Stimulated activated CD8-positive, alpha-beta memory T cell treated with anti-CD3 and anti-CD28 coated beads, Interleukin-12 subunit alpha, Interleukin-12 subunit beta, amount 100 ng/mL, for 24 hours (primary cell): Measurements from ENCODE around the gene CD37.
"Not testable (repeated sequence)": the region's sequence is repeated elsewhere in the genome, so short reads cannot be mapped to it uniquely, and the experiment has no call there.

ENCODE experiments used
- DNase-seq: peaks from one replicate; pipeline ENCODE4 v3.0.0-alpha.2; 2020; ENCODE audit errors: extremely low read depth

Gene CD37, protein sequence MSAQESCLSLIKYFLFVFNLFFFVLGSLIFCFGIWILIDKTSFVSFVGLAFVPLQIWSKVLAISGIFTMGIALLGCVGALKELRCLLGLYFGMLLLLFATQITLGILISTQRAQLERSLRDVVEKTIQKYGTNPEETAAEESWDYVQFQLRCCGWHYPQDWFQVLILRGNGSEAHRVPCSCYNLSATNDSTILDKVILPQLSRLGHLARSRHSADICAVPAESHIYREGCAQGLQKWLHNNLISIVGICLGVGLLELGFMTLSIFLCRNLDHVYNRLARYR

DNA sequence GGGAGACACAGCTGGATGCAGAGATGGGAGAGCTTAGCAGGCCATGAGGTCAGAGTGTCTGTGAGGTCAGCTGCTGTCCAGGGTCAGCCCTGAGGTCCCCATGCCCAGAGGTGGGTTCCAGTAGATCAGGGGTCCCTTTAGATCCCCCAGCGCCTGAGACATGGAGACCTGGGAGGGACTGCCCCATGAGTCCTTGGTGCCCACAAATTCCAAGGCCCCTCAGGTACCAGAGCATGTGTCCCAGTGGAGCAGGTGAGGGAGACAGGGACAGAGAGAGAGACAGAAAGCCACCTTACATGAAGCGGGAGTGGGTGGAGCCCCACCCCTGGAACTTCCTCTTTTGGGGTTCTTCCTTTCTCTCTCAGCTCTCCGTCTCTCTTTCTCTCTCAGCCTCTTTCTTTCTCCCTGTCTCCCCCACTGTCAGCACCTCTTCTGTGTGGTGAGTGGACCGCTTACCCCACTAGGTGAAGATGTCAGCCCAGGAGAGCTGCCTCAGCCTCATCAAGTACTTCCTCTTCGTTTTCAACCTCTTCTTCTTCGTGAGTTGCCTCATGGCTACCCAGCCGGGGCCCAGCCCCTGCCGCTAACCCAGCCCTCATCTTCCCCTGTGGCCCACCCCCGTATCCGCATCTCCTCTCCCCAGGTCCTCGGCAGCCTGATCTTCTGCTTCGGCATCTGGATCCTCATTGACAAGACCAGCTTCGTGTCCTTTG lies at the start of gene CD37:
Gene CD37, plus strand, starts transcription at position 336 of the 713 bp plus-strand sequence. Its CDS starts 135 bp downstream, at position 471.
- DNase-seq, result no peak

DNA sequence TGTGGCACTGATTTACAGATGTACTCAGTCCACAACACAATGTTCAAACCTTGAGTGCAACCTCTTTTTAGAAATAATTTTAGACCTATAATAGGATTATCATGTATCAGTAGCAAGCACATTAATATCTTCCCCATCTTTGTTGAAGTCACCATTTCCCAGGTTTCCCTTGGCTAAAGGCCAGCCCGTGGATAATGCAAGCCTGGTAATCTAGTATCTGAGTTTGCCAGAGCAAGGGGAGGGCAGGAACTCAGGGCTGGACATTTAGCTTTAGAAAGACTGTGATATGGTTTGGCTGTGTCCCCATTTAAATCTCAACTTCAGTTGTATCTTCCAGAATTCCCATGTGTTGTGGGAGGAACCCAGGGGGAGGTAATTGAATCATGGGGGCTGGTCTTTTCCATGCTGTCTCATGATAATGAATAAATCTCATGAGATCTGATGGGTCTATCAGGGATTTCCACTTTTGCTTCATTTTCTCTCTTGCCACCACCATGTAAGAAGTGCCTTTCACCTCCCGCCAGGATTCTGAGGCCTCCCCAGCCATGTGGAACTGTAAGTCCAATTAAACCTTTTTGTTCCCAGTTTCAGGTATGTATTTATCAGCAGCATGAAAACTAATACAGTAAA lies 48.0 kb upstream of the CD37 start:
- no peak for DNase-seq

DNA sequence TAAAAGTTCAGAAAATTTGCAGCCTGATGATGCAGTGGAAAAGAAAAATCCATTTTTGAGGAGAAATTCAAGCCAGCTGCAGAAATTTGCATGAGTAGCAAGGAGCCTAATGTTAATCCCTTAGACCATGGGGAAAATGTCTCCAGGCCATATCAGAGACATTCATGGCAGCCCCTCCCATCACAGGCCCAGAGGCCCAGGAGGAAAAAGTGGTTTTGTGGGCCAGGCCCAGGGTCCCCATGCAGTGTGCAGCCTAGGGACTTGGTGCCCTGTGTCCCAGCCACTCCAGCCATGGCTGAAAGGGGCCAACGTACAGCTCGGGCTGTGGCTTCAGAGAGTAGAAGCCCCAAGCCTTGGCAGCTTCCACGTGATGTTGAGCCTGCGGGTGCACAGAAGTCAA lies 47.0 kb upstream of the CD37 start:
- not testable (repeated sequence) for DNase-seq

- DNase-seq, result not testable (repeated sequence)
Measured at GRCh38 chr19:49289286-49289685, 45.9 kb upstream of the CD37 start.

DNA sequence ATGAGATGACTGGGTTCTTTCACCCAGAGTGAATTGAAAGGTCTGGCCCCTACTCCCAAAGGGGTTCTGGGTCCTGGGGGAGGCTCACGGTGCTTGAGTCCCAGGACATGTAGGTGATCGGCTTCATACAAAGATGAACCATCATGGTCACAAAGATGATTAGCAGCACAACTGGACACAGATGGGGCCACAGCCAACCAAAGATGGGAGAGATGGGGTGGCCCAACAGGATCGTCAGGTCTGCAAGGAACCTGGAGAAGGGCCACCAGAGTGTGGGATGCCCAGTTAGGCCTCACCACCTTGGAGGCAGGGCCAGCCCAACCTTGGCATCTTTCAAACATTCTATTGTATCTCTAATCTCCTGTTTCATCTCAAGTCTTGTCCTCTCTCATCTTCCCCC lies 44.7 kb upstream of the CD37 start:
- DNase-seq, result no peak

DNA sequence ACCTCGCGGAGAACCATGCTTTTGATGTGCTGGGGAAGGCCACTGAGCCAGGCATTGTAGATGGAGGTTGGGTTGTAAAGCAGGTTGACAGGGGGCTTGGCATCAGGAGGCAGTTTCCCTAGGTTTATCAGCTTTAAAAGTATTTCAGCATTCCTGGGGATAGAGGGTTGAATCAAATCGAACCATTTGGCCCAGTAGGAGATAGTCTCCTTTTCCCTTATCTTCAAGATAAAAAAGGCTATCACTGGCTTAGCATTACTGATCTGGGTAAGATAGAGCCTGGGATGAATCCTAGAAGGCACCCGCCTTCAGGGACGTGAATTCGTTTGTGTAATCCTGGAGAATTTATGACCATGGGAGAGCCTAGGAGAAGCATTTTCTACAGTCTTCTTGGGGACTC lies 40.8 kb upstream of the CD37 start:
- DNase-seq, result no peak

DNA sequence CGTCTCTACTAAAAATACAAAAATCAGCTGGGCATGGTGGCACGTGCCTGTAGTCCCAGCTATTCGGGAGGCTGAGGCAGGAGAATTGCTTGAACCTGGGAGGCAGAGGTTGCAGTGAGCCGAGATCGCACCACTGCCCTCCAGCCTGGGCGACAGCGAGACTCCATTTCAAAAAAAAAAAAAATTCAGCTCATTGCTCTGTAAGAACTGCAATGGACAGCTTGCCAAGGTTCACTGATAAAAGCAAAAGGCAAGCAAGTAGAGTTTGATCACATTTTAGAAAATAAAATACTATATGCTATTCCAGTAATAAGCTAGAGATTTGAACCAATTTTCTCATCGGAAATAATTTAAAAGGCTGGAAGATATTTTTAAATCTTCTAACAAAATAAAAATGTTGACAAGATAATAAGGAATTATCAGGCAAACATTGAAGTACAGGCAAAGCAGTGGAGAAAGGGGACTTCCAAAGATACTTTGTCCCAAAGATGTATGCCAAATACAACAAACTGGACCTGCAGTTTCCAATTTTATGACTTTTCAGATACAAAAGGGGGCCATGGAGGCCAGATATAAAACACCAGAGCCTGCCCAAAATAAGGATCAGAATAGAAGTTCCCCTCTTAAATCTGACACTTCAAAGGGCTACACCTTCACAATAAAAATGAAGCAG lies 39.9 kb upstream of the CD37 start:
- DNase-seq, result no peak

GRCh38 chr19:49297403-49297802 lies 37.8 kb upstream of the CD37 start:
- DNase-seq, result no peak

- not testable (repeated sequence) for DNase-seq
Measured at GRCh38 chr19:49298653-49299052, 36.6 kb upstream of the CD37 start.

GRCh38 chr19:49301165-49301865 lies 33.9 kb upstream of the CD37 start:
- peak; percentile 49 for DNase-seq

- no peak for DNase-seq
Measured at GRCh38 chr19:49301866-49302252, 33.3 kb upstream of the CD37 start.

DNA sequence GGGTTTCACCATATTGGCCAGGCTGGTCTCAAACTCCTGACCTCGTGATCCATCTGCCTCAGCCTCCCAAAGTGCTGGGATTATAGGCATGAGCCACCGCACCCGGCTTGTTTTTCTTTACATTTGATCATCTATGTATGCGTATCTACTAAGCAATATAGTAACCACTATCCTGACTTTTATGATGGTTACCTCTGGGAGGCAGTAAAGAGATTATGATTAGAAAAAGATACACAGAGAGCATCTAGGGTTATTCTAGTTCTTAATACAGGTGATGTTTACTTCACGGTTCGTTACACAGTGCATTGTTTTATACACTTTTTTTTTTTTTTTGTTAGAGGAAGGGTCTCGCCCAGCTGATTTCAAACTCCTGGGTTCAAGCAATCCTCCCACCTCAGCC lies 28.5 kb upstream of the CD37 start:
- not testable (repeated sequence) for DNase-seq

GRCh38 chr19:49309087-49309486 lies 26.1 kb upstream of the CD37 start:
- no peak for DNase-seq

DNA sequence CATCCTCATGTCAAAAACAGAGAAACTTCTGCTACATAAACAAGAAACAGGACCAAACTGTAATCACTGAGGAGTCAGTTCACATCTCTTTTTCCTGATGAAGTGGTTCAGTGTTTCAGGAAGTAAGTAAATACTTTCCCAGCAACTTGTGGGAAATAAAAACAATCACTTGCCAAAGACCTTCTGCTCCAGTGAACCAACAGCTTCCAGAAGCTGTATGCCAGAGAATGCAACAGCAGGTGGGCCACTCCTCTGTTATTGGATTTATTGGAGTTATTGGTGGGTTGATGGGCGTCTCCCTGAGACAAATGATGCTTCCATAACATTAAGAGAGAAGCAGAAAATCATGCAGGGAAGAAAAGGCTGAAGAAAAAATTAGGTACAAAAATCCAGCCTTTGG lies 20.1 kb upstream of the CD37 start:
- no peak for DNase-seq

DNA sequence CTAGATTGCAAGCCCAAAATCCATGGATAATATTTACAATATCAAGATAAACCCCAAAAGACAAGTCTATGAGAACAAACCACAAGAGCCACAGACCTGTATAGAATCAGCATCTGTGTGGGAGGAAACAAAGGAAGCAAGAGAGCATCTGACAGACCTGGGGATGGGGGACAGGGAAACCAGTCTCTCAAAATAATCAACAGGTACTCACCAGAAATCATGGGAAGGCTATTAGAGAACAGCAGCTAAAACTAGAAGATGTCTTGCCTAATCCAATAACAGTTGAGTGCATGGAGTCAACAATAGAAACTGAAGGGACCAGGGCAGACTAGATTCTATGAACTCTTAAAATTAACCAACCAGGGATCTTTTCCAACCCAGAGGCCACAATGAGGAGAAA lies 18.9 kb upstream of the CD37 start:
- no peak for DNase-seq

DNA sequence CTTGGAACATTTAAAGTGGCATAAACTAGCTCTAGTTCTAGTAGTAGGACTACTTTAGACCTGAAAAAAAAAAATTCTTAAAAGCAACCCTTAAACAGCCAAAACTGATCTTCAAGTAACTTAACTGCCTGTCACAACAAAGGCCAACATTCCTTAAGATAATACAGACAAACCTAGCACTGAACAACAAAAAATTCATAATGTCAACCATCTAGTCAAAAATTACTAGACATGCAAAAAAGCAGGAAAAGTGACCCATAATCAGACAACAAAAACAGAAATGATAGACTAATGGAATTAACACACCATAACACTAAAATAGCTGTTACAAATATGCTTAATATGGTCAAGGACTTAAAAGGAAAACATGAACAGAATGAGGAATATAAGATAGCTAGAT lies 16.9 kb upstream of the CD37 start:
- DNase-seq, result no peak

- DNase-seq, result no peak
Measured at GRCh38 chr19:49324801-49325576, 10.2 kb upstream of the CD37 start, which contains the start of gene SLC6A16. SLC6A16 (minus strand) TSS chr19:49325191; CDS start chr19:49311347, 13,844 bp downstream.

DNA sequence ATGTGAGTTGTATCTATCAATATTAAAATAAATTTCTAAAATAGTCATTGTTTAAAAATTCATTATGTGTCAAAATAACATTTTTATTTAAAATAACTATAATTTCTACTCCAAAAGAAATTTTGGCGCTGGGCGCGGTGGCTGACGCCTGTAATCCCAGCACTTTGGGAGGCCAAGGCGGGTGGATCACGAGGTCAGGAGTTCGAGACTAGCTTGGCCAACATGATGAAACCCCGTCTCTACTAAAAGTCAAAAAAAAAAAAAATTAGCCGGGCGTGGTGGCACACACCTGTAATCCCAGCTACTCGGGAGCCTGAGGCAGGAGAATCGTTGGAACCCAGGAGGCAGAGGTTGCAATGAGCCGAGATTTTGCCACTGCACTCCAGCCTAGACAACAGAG lies 9.4 kb upstream of the CD37 start:
- not testable (repeated sequence) for DNase-seq

DNA sequence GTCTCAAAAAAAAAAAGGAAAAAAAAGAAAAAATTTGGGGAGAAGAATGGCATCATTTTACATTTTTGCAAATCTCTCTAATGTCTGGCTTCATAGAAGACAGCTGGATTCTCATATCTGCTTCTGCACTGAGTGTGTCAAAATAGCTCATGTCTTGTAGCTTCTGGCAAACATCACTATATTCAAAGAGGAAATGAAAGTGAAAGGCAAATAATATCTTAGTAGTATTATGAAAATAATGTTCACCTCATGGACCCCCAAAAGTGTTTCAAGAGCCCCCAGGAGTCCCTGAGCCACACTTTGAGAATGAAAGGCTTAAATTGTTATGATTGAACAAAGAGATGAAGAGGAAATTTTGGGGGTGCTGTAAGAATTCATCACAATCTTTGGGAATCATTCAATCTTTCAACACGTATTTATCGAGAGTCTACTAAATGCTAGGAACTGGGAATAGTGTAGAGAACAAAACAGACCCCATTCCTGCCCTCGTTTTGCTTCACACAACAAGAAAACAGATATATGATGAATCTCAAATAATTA lies 9.0 kb upstream of the CD37 start:
- DNase-seq, result no peak

GRCh38 chr19:49327878-49328544 lies 7.2 kb upstream of the CD37 start:
- no peak for DNase-seq
